Spleen (tissue), 7 donors: ENCODE data around the gene ATF6B.

Experiments
- POLR2A ChIP-seq, 3 donors: fragments of 450-650 bp; IDR thresholded peaks; one replicate each; pipeline ENCODE4 v1.5.1; 2017; ENCODE audit warnings: antibody characterized with exemption in 3 of 3, mild to moderate bottlenecking in 1 of 3
- POLR2AphosphoS5 ChIP-seq, 3 donors: sonication (generic); formaldehyde crosslinking; IDR thresholded peaks; one replicate each; pipeline ENCODE4 v1.5.1; 2017; ENCODE audit warnings: antibody characterized with exemption in 3 of 3
- TF ChIP-seq, protein P1 (sequence below), 11 experiments: fragments of 200-600 bp in 7 of 11; fragments of 450-650 bp in 4 of 11; sonication (generic) in 4 of 11; IDR thresholded peaks in 8 of 11; conservative IDR thresholded peaks in 3 of 11; 1 replicate in 7 of 11; 2 replicates in 4 of 11; pipeline versions ENCODE4 v1.4.0 to v1.8.0; 2016 to 2021; ENCODE audit warnings: antibody characterized with exemption in 11 of 11, inconsistent platforms in 4 of 11, mild to moderate bottlenecking in 1 of 11
- donor health status: DM: no; HTN: no; CAD: no; lungs with moderate emphysema.
- donor health status: DM: no; HTN: no; CAD: no.
- donor health status: DM: no; HTN: no; CAD: no.

DNA sequence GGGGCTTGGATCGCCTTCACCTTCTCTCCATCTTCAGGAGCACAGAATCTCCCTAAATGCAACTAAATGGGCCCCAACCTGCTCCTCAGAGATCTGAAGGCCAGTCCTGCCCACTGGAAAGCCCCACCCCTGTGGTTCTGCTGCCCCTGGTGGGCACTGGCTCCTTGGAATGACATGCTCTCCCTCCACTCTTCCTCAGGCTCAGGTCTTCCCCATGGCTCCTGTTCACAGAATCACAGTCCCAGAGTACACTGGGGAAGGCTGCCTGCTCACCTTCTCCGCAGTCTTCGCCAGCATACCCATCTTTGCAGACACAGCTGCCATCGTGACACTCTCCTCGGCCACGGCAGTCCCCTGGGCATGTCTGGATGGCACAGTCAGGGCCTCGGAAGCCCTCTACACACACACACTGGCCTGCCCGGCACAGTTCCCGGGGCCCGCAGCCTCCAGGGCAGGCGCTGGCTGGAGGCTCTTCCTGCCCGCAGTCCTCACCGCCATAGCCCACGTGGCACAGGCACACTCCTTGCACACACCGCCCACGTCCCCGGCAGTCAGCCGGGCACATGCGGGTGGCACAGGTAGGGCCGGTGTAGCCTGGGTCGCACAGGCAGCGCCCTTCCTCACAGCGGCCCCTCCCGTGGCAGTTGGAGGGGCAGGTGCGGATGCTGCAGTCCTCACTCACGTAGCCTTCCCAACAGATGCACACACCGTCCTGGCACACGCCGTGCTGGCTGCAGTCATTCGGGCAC, 32.5 kb downstream of the ATF6B start:
- no peak for TF ChIP-seq POLR2AphosphoS5 (IDR thresholded peaks at IDR 0.05)
- TF ChIP-seq, protein P1, sequence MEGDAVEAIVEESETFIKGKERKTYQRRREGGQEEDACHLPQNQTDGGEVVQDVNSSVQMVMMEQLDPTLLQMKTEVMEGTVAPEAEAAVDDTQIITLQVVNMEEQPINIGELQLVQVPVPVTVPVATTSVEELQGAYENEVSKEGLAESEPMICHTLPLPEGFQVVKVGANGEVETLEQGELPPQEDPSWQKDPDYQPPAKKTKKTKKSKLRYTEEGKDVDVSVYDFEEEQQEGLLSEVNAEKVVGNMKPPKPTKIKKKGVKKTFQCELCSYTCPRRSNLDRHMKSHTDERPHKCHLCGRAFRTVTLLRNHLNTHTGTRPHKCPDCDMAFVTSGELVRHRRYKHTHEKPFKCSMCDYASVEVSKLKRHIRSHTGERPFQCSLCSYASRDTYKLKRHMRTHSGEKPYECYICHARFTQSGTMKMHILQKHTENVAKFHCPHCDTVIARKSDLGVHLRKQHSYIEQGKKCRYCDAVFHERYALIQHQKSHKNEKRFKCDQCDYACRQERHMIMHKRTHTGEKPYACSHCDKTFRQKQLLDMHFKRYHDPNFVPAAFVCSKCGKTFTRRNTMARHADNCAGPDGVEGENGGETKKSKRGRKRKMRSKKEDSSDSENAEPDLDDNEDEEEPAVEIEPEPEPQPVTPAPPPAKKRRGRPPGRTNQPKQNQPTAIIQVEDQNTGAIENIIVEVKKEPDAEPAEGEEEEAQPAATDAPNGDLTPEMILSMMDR (IDR thresholded peaks at IDR 0.05 in 8 of 11, conservative IDR thresholded peaks at IDR 0.05 in 3 of 11), result no peak
- no peak for TF ChIP-seq POLR2A (IDR thresholded peaks at IDR 0.05)
